ENCODE data around the gene BMI1.

DNA sequence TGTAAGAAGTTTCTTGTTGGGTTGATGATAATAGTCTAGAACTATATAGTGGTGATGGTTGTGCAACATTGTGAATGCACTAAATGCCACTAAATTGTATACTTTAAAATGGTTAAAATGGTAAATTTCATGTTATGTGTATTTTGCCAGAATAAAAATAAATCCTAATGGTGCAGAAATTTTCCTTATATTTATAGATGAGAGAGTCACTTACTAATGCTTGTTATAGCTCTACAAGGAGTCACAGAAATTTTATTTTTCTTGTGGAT is 45.5 kb downstream of the BMI1 start:
- TF ChIP-seq CTCF (IDR thresholded peaks at IDR 0.05) (no peak), POLR2A (IDR thresholded peaks at IDR 0.05) (no peak)
